A549 (cell line): ENCODE results near the gene CAMK4. TPM values are rescaled to one million over a fixed set of nuclear protein-coding genes. Genes with fewer than 3 reads are reported as not detected.

Experiments used
- ATAC-seq, 2 experiments: fragments of 200-7000 bp in 1 of 2; fragments of >200 bp in 1 of 2; cut with Nextera tagmentation in 1 of 2; cut with Tn5 transposase in 1 of 2; 3 replicates each; pipeline versions ENCODE4 v1.8.0 to v1.9.1; 2018 to 2020; ENCODE audit warnings: mild to moderate bottlenecking in 1 of 2, moderate library complexity in 1 of 2
- CTCF ChIA-PET: fragments of 300-600 bp; sonication (Branson Sonifier 250); formaldehyde crosslinking; extraction: SDS; loops from one replicate; lab custom pipeline; 2021; ENCODE audit warnings: antibody characterized with exemption, inconsistent platforms; lab: Yijun Ruan, JAX
- POLR2A ChIA-PET: fragments of 350-600 bp; formaldehyde crosslinking; extraction: SDS; loops from one replicate; lab custom pipeline; 2021; ENCODE audit warnings: antibody characterized with exemption, inconsistent platforms; lab: Yijun Ruan, JAX
- DNase-seq, 2 experiments: peaks; one replicate each; pipeline versions ENCODE4 v3.0.0 to v3.0.0-alpha.2; 2011 to 2016; ENCODE audit warnings: low read depth in 1 of 2, low spot score in 1 of 2
- FAIRE-seq: peaks from 2 replicates; lab custom pipeline; 2011; peaks lifted over from hg19 to GRCh38; lab: Jason Lieb, UNC
- H3K27ac ChIP-seq, 2 experiments: fragments of >200 bp; sonication (Bioruptor Twin); formaldehyde crosslinking; 3 replicates each; pipeline ENCODE4 v1.5.1; 2016 to 2017
- H3K4me1 ChIP-seq: fragments of >200 bp; sonication (Bioruptor Twin); formaldehyde crosslinking; 3 replicates; pipeline ENCODE4 v1.6.1; 2016
- H3K4me2 ChIP-seq: fragments of >200 bp; sonication (Bioruptor Twin); formaldehyde crosslinking; 3 replicates; pipeline ENCODE4 v1.6.1; 2016
- H3K4me3 ChIP-seq: fragments of >200 bp; sonication (Bioruptor Twin); formaldehyde crosslinking; 3 replicates; pipeline ENCODE4 v1.5.1; 2016
- H3K9me3 ChIP-seq: fragments of >200 bp; sonication (Bioruptor Twin); formaldehyde crosslinking; 3 replicates; pipeline ENCODE4 v1.6.1; 2016
- BHLHE40 ChIP-seq: IDR thresholded peaks from 2 replicates; pipeline ENCODE4 v1.6.1; 2012; ENCODE audit warnings: low read depth, low read length, inconsistent platforms
- CEBPB ChIP-seq, 2 experiments: fragments of >200 bp in 1 of 2; sonication (Bioruptor Twin) in 1 of 2; formaldehyde crosslinking in 1 of 2; IDR thresholded peaks; 2 replicates each; pipeline ENCODE4 v1.6.1; 2012 to 2016
- CHD4 ChIP-seq: fragments of 200-600 bp; sonication (generic); IDR thresholded peaks from 2 replicates; pipeline ENCODE4 v1.6.1; 2016; ENCODE audit warnings: antibody characterized with exemption, mild to moderate bottlenecking, borderline replicate concordance
- EHF ChIP-seq: fragments of 250-450 bp; sonication (Bioruptor Pico); IDR thresholded peaks from 2 replicates; pipeline ENCODE4 v1.5.0; 2020; ENCODE audit warnings: mild to moderate bottlenecking
- EP300 ChIP-seq, 2 experiments: fragments of >200 bp; sonication (Bioruptor Twin); formaldehyde crosslinking; IDR thresholded peaks; 2 replicates in 1 of 2; 3 replicates in 1 of 2; pipeline ENCODE4 v1.6.1; 2016 to 2017
- ESRRA ChIP-seq: fragments of 150-350 bp; IDR thresholded peaks from 2 replicates; pipeline ENCODE4 v1.6.1; 2014; ENCODE audit warnings: mild to moderate bottlenecking, low read length, borderline replicate concordance
- FOSB ChIP-seq: fragments of 250-450 bp; sonication (Bioruptor Pico); IDR thresholded peaks from 2 replicates; pipeline ENCODE4 v1.5.0; 2020; ENCODE audit warnings: mild to moderate bottlenecking, moderate library complexity
- FOSL2 ChIP-seq, 2 experiments: fragments of 450-650 bp in 1 of 2; fragments of >200 bp in 1 of 2; sonication (Bioruptor Twin) in 1 of 2; formaldehyde crosslinking; IDR thresholded peaks; 2 replicates each; pipeline versions ENCODE4 v1.5.0 to v1.6.1; 2016 to 2020; ENCODE audit warnings: mild to moderate bottlenecking in 1 of 2, moderate library complexity in 1 of 2
- FOXS1 ChIP-seq: fragments of 250-450 bp; sonication (Bioruptor Pico); IDR thresholded peaks from 2 replicates; pipeline ENCODE4 v1.5.0; 2020; ENCODE audit warnings: mild to moderate bottlenecking, moderate library complexity
- HDAC2 ChIP-seq: fragments of 200-600 bp; sonication (generic); IDR thresholded peaks from 2 replicates; pipeline ENCODE4 v1.6.1; 2016
- HES2 ChIP-seq: fragments of >200 bp; sonication (Bioruptor Twin); formaldehyde crosslinking; IDR thresholded peaks from 2 replicates; pipeline ENCODE4 v1.6.1; 2016
- HOXB5 ChIP-seq: fragments of 250-450 bp; sonication (Bioruptor Pico); IDR thresholded peaks from 2 replicates; pipeline ENCODE4 v1.5.0; 2020; ENCODE audit warnings: mild to moderate bottlenecking, moderate library complexity
- JUN ChIP-seq, 2 experiments: fragments of >200 bp; sonication (Bioruptor Twin); formaldehyde crosslinking; IDR thresholded peaks; 2 replicates in 1 of 2; 3 replicates in 1 of 2; pipeline ENCODE4 v1.6.1; 2016 to 2017
- KDM1A ChIP-seq: fragments of 200-600 bp; sonication (generic); IDR thresholded peaks from 2 replicates; pipeline ENCODE4 v1.6.1; 2016; ENCODE audit warnings: low read depth, mild to moderate bottlenecking
- MAFK ChIP-seq: fragments of 450-650 bp; IDR thresholded peaks from 2 replicates; pipeline ENCODE4 v1.6.1; 2014; ENCODE audit not compliant: partially characterized antibody
- MYC ChIP-seq: IDR thresholded peaks from 2 replicates; pipeline ENCODE4 v1.6.1; 2012; ENCODE audit warnings: mild to moderate bottlenecking, inconsistent platforms, low read length, improper control_type of control experiment, borderline replicate concordance
- NFE2L2 ChIP-seq: fragments of 150-350 bp; conservative IDR thresholded peaks from 2 replicates; pipeline ENCODE4 v1.6.1; 2014; ENCODE audit warnings: low read length
- NR3C1 ChIP-seq: fragments of >200 bp; sonication (Bioruptor Twin); formaldehyde crosslinking; IDR thresholded peaks from 3 replicates; pipeline ENCODE4 v1.6.1; 2017
- PHF8 ChIP-seq: fragments of 200-600 bp; sonication (generic); IDR thresholded peaks from 2 replicates; pipeline ENCODE4 v1.6.1; 2016; ENCODE audit warnings: low read depth, mild to moderate bottlenecking, antibody characterized with exemption, moderate library complexity, borderline replicate concordance
- POLR2A ChIP-seq: IDR thresholded peaks from 2 replicates; pipeline ENCODE4 v1.6.1; 2012; ENCODE audit warnings: mild to moderate bottlenecking, low read length
- RAD21 ChIP-seq, 2 experiments: fragments of >200 bp in 1 of 2; sonication (Bioruptor Twin) in 1 of 2; formaldehyde crosslinking in 1 of 2; IDR thresholded peaks in 1 of 2; conservative IDR thresholded peaks in 1 of 2; 2 replicates in 1 of 2; 3 replicates in 1 of 2; pipeline ENCODE4 v1.6.1; 2012 to 2018; ENCODE audit warnings: inconsistent platforms in 1 of 2
- RCOR1 ChIP-seq: fragments of 150-350 bp; IDR thresholded peaks from 2 replicates; pipeline ENCODE4 v1.6.1; 2014; ENCODE audit warnings: antibody characterized with exemption, low read length, low read depth
- REST ChIP-seq: fragments of 200-600 bp; sonication (generic); IDR thresholded peaks from 2 replicates; pipeline ENCODE4 v1.6.1; 2016; ENCODE audit warnings: antibody characterized with exemption, mild to moderate bottlenecking, moderate library complexity
- RFX5 ChIP-seq: fragments of 450-650 bp; IDR thresholded peaks from 2 replicates; pipeline ENCODE4 v1.7.1; 2014; ENCODE audit warnings: antibody characterized with exemption, mild to moderate bottlenecking, moderate library complexity
- SREBF2 ChIP-seq: fragments of 450-650 bp; IDR thresholded peaks from 2 replicates; pipeline ENCODE4 v1.6.1; 2014; ENCODE audit warnings: mild to moderate bottlenecking, moderate library complexity
- TFCP2L1 ChIP-seq: fragments of 250-450 bp; sonication (Bioruptor Pico); IDR thresholded peaks from 2 replicates; pipeline ENCODE4 v1.5.0; 2021; ENCODE audit warnings: mild to moderate bottlenecking
- TP53 ChIP-seq: fragments of 250-450 bp; sonication (Bioruptor Pico); IDR thresholded peaks from 2 replicates; pipeline ENCODE4 v1.5.0; 2021; ENCODE audit warnings: mild to moderate bottlenecking, moderate library complexity
- USF2 ChIP-seq: fragments of 450-650 bp; IDR thresholded peaks from 2 replicates; pipeline ENCODE4 v1.6.1; 2014; ENCODE audit warnings: antibody characterized with exemption
- ZC3H11A ChIP-seq: fragments of 450-650 bp; IDR thresholded peaks from 2 replicates; pipeline ENCODE4 v1.6.1; 2014; ENCODE audit warnings: antibody characterized with exemption, mild to moderate bottlenecking
- ZFP36 ChIP-seq: fragments of 450-650 bp; IDR thresholded peaks from 2 replicates; pipeline ENCODE4 v1.6.1; 2014; ENCODE audit warnings: borderline replicate concordance; ENCODE audit not compliant: partially characterized antibody
- WGBS: methylation state at CpG from one replicate; pipeline ENCODE4 v1.1.6; 2017; ENCODE audit errors: missing lambda C conversion rate; 5-methylcytosine and 5-hydroxymethylcytosine counted together
- polyA plus RNA-seq, 4 experiments: library from polyadenylated mRNA; depleted of rRNA in 3 of 4; stranded (reverse); fragments of >200 nt; fragmentation: RNase III in 1 of 4; extraction: RNeasy Plus Mini Kit Qiagen cat#74134 plus additional on column Dnase treatment in 1 of 4; gene quantifications; 2 replicates in 3 of 4; 3 replicates in 1 of 4; pipeline ENCODE4 v1.2.3, GENCODE V29; 2011 to 2017

Gene CAMK4
- polyA plus RNA-seq, 2 of the 4 experiments (the other 2 are of a cell fraction) = not detected

- TF ChIP-seq FOXS1 (no peak), NFE2L2 (no peak), ZFP36 (no peak), HDAC2 (no peak), MYC (no peak), ESRRA (no peak), HES2 (no peak), RAD21 (conservative IDR thresholded peaks at IDR 0.05 in 1 of 2, IDR thresholded peaks at IDR 0.05 in 1 of 2) (no peak), FOSL2 (IDR thresholded peaks at IDR 0.05) (no peak), FOSL2 (CRISPR knock-in tag; IDR thresholded peaks at IDR 0.05) (no peak), KDM1A (no peak), PHF8 (no peak), RCOR1 (no peak)
- TF ChIP-seq, all 56 proteins: peak for 0
- 6% methylated on average over 2 of the region's 2 CpGs for WGBS
- ATAC-seq (no peak), DNase-seq (no peak), FAIRE-seq (no peak)
- no peaks in the 10 kb centered on the region for H3K9me3 ChIP-seq
- H3K4me3 ChIP-seq = no peak overlapping the region
- CTCF ChIA-PET = interaction anchor here (1.1 kb wide), 1 partner anchor 45 kb away, joined by 3 read pairs; no protein-coding TSS in a partner anchor
- H3K27ac ChIP-seq = no peak overlapping the region
- no peak overlapping the region for H3K4me2 ChIP-seq
- no peaks in the 10 kb centered on the region for H3K4me1 ChIP-seq
- POLR2A ChIA-PET = no interaction called here
Measured at GRCh38 chr5:111233052-111233374, 8.8 kb downstream of the CAMK4 start.

- Histone ChIP-seq H3K9me3 (no peaks in the 10 kb centered on the region), H3K4me3 (no peak overlapping the region), H3K4me1 (no peaks in the 10 kb centered on the region), H3K27ac (no peak overlapping the region), H3K4me2 (no peak overlapping the region)
- TF ChIP-seq BHLHE40 (no peak), CHD4 (no peak), PHF8 (no peak), RFX5 (no peak), POLR2A (no peak), HOXB5 (CRISPR knock-in tag) (no peak), ZC3H11A (no peak), MAFK (no peak), NFE2L2 (no peak), NR3C1 (no peak), CEBPB (IDR thresholded peaks at IDR 0.05) (no peak), TP53 (CRISPR knock-in tag) (no peak), EHF (CRISPR knock-in tag) (no peak), SREBF2 (no peak), HDAC2 (no peak), TFCP2L1 (CRISPR knock-in tag) (no peak), MYC (no peak)
- ChIA-PET CTCF (no interaction called here), POLR2A (no interaction called here)
- DNase-seq (no peak), FAIRE-seq (no peak), ATAC-seq (no peak)
- 29% methylated on average over 2 of the region's 2 CpGs for WGBS
Measured at GRCh38 chr5:111234125-111234524, 9.9 kb downstream of the CAMK4 start.

GRCh38 chr5:111235635-111236034 is 11.5 kb downstream of the CAMK4 start:
- no peak overlapping the region for H3K4me3 ChIP-seq
- ChIA-PET CTCF (no interaction called here), POLR2A (no interaction called here)
- DNase-seq (no peak), FAIRE-seq (no peak), ATAC-seq (no peak)
- H3K27ac ChIP-seq = no peak overlapping the region
- 20% methylated on average over 5 of the region's 5 CpGs for WGBS
- no peaks in the 10 kb centered on the region for H3K4me1 ChIP-seq
- H3K4me2 ChIP-seq = no peak overlapping the region
- H3K9me3 ChIP-seq = no peaks in the 10 kb centered on the region
- TF ChIP-seq REST (no peak), FOSB (CRISPR knock-in tag) (no peak), CHD4 (no peak), BHLHE40 (no peak), JUN (IDR thresholded peaks at IDR 0.05) (no peak), RAD21 (conservative IDR thresholded peaks at IDR 0.05 in 1 of 2, IDR thresholded peaks at IDR 0.05 in 1 of 2) (no peak), FOSL2 (IDR thresholded peaks at IDR 0.05) (no peak), FOSL2 (CRISPR knock-in tag; IDR thresholded peaks at IDR 0.05) (no peak), USF2 (no peak), NFE2L2 (no peak), PHF8 (no peak), POLR2A (no peak), SREBF2 (no peak), EHF (CRISPR knock-in tag) (no peak), TP53 (CRISPR knock-in tag) (no peak), MAFK (no peak), EP300 (IDR thresholded peaks at IDR 0.05) (no peak), HDAC2 (no peak), TFCP2L1 (CRISPR knock-in tag) (no peak)
